Measurements from ENCODE around the gene SSBP3. TPM values are rescaled to one million over a fixed set of nuclear protein-coding genes. Genes with fewer than 3 reads are reported as not detected.

SSBP3 gene
- total and polyA plus RNA-seq, 9 of the 15 experiments (the other 6 are each of a cell fraction or from before 2014, with no cell fraction given), result 8.7 to 108 (median 33.8) TPM

DNA sequence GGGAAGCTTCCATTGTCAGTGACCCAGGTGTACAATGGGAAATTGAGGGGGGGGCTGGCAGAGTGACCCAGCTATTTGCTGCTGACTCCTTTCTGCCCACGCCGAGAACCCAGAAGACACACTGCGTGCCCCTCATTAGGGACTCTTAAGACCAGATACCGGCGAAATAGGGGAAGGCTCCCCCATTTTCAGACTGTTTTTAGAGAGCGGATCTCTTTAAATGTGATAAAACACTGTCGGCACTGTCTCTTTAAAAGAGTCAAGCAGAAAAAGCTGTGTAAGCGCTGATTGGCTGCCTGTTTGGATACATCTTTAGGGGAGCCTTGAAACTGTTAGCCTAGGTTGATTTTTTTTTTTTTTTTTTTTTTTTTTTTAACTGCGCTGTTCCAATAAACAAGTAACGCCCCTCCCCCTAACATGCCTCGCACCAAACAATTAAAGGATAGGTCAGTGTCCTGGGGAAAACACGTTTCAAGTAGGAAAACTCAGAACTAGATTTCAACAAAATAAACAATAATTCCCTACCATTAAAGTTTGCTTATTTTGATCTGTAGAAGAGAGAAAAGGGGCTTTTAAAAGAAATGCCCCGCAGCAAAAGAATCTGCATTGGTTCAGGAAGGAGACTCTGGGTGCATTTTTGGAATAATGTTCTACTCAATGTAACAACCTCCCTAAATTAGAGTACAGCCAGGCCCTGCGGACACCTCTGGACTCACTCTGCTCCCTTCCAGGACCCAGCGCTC, 1.4 kb upstream of the SSBP3 start (continued):
- TF ChIP-seq GTF3C2 (IDR thresholded peaks at IDR 0.05; ENCODE audit: borderline replicate concordance, extremely low read depth, insufficient read length) (no peak), TAF7 (tag; IDR thresholded peaks at IDR 0.05) (peak; percentile 40; the same call in 1 of the 2 replicates), ZNF316 (IDR thresholded peaks at IDR 0.05) (peak; percentile 86), ZNF384 (IDR thresholded peaks at IDR 0.05; ENCODE audit: low read depth, low read length) (peak; percentile 100), CHD1 (IDR thresholded peaks at IDR 0.05; ENCODE audit: low read length) (no peak), NFATC3 (IDR thresholded peaks at IDR 0.05) (0 out of 2 replicates have a peak, but pooled peaks have one; percentile 18), EGR1 (conservative IDR thresholded peaks at IDR 0.05) (peak; percentile 30; the same call in 1 of the 2 replicates), C11orf30 (IDR thresholded peaks at IDR 0.05; ENCODE audit: low read depth) (peak; percentile 79), SMARCB1 (IDR thresholded peaks at IDR 0.05; ENCODE audit: insufficient read length, low read depth) (peak; percentile 27), HES1 (IDR thresholded peaks at IDR 0.05; ENCODE audit: low read depth) (peak; percentile 50; the same call in 1 of the 2 replicates), RCOR1 (IDR thresholded peaks at IDR 0.05; ENCODE audit: borderline replicate concordance in 1 of 2, low read depth in 2 of 2, low read length in 2 of 2) (peak in 1 of 2 experiments; percentile 81; a peak in 1 of 4 replicates), ZFP36 (IDR thresholded peaks at IDR 0.05; ENCODE audit: low read depth, low read length, partially characterized antibody) (peak; percentile 3), PTBP1 (IDR thresholded peaks at IDR 0.05; ENCODE audit: low read depth, low read length) (peak; percentile 98), CXXC5 (CRISPR knock-in tag; IDR thresholded peaks at IDR 0.05) (peak; percentile 89), ZNF740 (CRISPR knock-in tag; IDR thresholded peaks at IDR 0.05) (peak; percentile 87), ZNF740 (tag; IDR thresholded peaks at IDR 0.05) (peak in 1 of 2 experiments; percentile 90; a peak in 2 of 4 replicates), ZNF431 (CRISPR knock-in tag; IDR thresholded peaks at IDR 0.05) (no peak; the same call in 1 of the 2 replicates), ELF1 (tag; IDR thresholded peaks at IDR 0.05) (peak; percentile 24; the same call in 1 of the 2 replicates), CHD2 (IDR thresholded peaks at IDR 0.05; ENCODE audit: low read depth, low read length) (0 out of 2 replicates have a peak, but pooled peaks have one; percentile 37), TAL1 (IDR thresholded peaks at IDR 0.05) (peak; percentile 22), DPF2 (IDR thresholded peaks at IDR 0.05) (peak; percentile 66; the same call in 1 of the 2 replicates), LEF1 (IDR thresholded peaks at IDR 0.05) (peak; percentile 78), ZNF766 (CRISPR knock-in tag; conservative IDR thresholded peaks at IDR 0.05) (peak; percentile 50; the same call in 1 of the 2 replicates)
- TF ChIP-seq, protein P1, sequence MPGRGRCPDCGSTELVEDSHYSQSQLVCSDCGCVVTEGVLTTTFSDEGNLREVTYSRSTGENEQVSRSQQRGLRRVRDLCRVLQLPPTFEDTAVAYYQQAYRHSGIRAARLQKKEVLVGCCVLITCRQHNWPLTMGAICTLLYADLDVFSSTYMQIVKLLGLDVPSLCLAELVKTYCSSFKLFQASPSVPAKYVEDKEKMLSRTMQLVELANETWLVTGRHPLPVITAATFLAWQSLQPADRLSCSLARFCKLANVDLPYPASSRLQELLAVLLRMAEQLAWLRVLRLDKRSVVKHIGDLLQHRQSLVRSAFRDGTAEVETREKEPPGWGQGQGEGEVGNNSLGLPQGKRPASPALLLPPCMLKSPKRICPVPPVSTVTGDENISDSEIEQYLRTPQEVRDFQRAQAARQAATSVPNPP (IDR thresholded peaks at IDR 0.05; ENCODE audit: borderline replicate concordance, insufficient read depth, insufficient read length), result no peak
